DND-41 (cell line): ENCODE measurements around the gene MICAL3.

ENCODE experiments used
- ATAC-seq: fragments of 200-7000 bp; cut with Tn5 transposase; 3 replicates; pipeline ENCODE4 v1.9.1; 2021; ENCODE audit warnings: low read depth; ENCODE audit not compliant: insufficient read depth
- DNase-seq: peaks from one replicate; pipeline ENCODE4 v3.0.0-alpha.2; 2020
- H2AFZ ChIP-seq: 2 replicates; pipeline ENCODE4 v1.6.0; 2012; ENCODE audit warnings: low read depth, low read length
- H3K27ac ChIP-seq: 2 replicates; pipeline ENCODE4 v1.5.1; 2012; ENCODE audit warnings: low read length, inconsistent platforms
- H3K27me3 ChIP-seq: fragments of 200-600 bp; sonication (generic); 2 replicates; pipeline ENCODE4 v1.6.0; 2012; ENCODE audit warnings: low read length, mild to moderate bottlenecking, inconsistent platforms; ENCODE audit not compliant: insufficient read depth, poor library complexity
- H3K36me3 ChIP-seq: 2 replicates; pipeline ENCODE4 v1.5.1; 2012; ENCODE audit warnings: low read length, inconsistent platforms; ENCODE audit not compliant: insufficient read depth
- H3K4me1 ChIP-seq: 2 replicates; pipeline ENCODE4 v1.5.1; 2012; ENCODE audit warnings: mild to moderate bottlenecking, low read length; ENCODE audit not compliant: insufficient read depth
- H3K4me2 ChIP-seq: 2 replicates; pipeline ENCODE4 v1.6.0; 2012; ENCODE audit warnings: mild to moderate bottlenecking, moderate library complexity, low read length, inconsistent platforms; ENCODE audit not compliant: insufficient read depth
- H3K4me3 ChIP-seq, 2 experiments: fragments of 200-600 bp in 1 of 2; shearing (Covaris generic) in 1 of 2; 2 replicates each; pipeline ENCODE4 v1.5.1; 2012 to 2016; ENCODE audit warnings: inconsistent platforms in 2 of 2, low read length in 2 of 2, mild to moderate bottlenecking in 2 of 2, low read depth in 1 of 2, moderate library complexity in 1 of 2
- H3K79me2 ChIP-seq: 2 replicates; pipeline ENCODE4 v1.6.0; 2012; ENCODE audit warnings: low read length, inconsistent platforms; ENCODE audit not compliant: insufficient read depth
- H3K9ac ChIP-seq: 2 replicates; pipeline ENCODE4 v1.6.0; 2012; ENCODE audit warnings: low read depth, mild to moderate bottlenecking, inconsistent platforms, low read length, moderate library complexity
- H3K9me3 ChIP-seq: 2 replicates; pipeline ENCODE4 v1.5.1; 2012; ENCODE audit warnings: low read length, moderate library complexity, mild to moderate bottlenecking, inconsistent platforms; ENCODE audit not compliant: insufficient read depth, severe bottlenecking
- H4K20me1 ChIP-seq: 2 replicates; pipeline ENCODE4 v1.6.0; 2012; ENCODE audit warnings: low read length; ENCODE audit not compliant: insufficient read depth
- CTCF ChIP-seq: IDR thresholded peaks from 2 replicates; pipeline ENCODE4 v1.5.1; 2012; ENCODE audit warnings: borderline replicate concordance, low read length, moderate library complexity, mild to moderate bottlenecking; ENCODE audit not compliant: poor library complexity, severe bottlenecking; ENCODE audit errors: extremely low read depth
- EZH2 ChIP-seq: IDR thresholded peaks from 3 replicates; pipeline ENCODE4 v1.6.1; 2012; ENCODE audit warnings: borderline replicate concordance, low read depth, mild to moderate bottlenecking, moderate library complexity, low read length, inconsistent platforms; ENCODE audit not compliant: severe bottlenecking

MICAL3 gene

DNA sequence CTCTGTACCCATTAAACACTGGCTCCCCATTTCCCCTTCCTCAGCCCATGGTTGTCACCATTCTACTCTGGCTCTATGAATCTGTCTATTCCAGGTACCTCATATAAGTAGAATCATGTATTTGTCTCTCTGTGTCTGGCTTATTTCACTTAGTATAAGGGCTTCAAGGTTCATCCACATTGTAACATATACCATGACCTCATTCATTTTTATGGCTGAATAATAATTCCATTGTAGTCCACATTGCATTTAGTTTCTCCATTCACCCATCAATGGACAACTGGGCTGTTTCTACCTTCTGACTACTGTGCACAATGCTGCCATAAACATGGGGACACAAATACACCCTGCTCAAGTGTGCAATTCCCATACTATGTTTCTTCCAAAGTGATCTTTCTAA, 97.3 kb downstream of the MICAL3 start:
- Histone ChIP-seq H3K27ac (no peak overlapping the region), H3K4me1 (no peaks in the 10 kb centered on the region), H3K4me3 (no peak overlapping the region), H3K27me3 (no peaks in the 10 kb centered on the region), H3K4me2 (no peak overlapping the region), H4K20me1 (peaks cover 66% of the 10 kb centered on the region), H3K9ac (no peak overlapping the region), H2AFZ (no peak overlapping the region), H3K79me2 (peaks cover 74% of the 10 kb centered on the region), H3K36me3 (no peaks in the 10 kb centered on the region), H3K9me3 (no peaks in the 10 kb centered on the region)
- no peak for ATAC-seq
- TF ChIP-seq CTCF (no peak), EZH2 (no peak)
- DNase-seq, result no peak

DNA sequence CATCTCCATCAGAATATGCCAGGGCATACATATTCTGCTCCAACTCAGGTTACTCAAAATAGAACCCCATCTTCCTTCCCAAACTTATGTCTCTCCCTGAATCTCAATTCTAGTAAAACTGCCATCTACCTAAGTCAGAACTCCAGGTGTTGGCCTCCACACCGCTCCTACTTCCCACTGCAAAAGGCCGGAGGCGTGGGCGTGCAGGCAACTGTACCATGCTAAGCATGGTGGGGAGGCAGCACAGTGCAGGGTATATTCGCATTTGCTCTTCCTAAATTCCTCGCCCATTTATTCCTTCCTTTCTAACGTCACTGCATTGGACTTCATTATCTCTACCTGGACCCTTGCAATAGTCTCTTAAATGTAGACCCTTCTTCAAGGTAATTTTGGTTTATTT, 97.8 kb downstream of the MICAL3 start:
- H3K36me3 ChIP-seq, result no peaks in the 10 kb centered on the region
- peaks cover 71% of the 10 kb centered on the region for H3K79me2 ChIP-seq
- H3K9ac ChIP-seq, result no peak overlapping the region
- H3K9me3 ChIP-seq, result no peaks in the 10 kb centered on the region
- TF ChIP-seq EZH2, result no peak
- no peak for TF ChIP-seq CTCF
- H3K4me2 ChIP-seq, result no peak overlapping the region
- no peak for ATAC-seq
- no peak for DNase-seq
- no peak overlapping the region for H2AFZ ChIP-seq
- no peak overlapping the region for H3K4me3 ChIP-seq
- no peak overlapping the region for H3K27ac ChIP-seq
- no peaks in the 10 kb centered on the region for H3K27me3 ChIP-seq
- no peaks in the 10 kb centered on the region for H3K4me1 ChIP-seq
- H4K20me1 ChIP-seq, result peaks cover 67% of the 10 kb centered on the region

DNA sequence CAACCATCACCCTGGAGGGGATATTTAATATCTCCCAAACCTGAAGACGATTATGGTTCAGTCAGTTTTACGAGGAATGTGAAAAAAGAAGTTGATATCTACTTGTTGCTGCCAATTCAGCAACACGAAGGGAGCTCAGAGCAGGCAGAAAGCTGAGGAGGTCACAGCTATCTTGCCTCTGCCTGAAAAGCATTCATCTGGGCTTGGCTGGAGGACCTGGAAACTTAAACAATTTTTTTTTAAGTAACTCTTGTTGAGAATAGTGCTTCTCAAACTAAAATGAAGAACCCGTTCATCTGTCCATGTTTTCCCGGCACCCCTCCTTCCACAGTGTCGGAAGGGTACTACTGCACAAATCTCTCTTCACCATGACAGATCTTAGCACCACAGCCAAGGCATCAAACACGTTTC, 98.9 kb downstream of the MICAL3 start:
- H2AFZ ChIP-seq, result no peak overlapping the region
- H3K27ac ChIP-seq, result no peak overlapping the region
- peaks cover 65% of the 10 kb centered on the region for H4K20me1 ChIP-seq
- no peaks in the 10 kb centered on the region for H3K9me3 ChIP-seq
- H3K4me2 ChIP-seq, result no peak overlapping the region
- TF ChIP-seq CTCF, result no peak
- TF ChIP-seq EZH2, result no peak
- no peak overlapping the region for H3K4me3 ChIP-seq
- no peaks in the 10 kb centered on the region for H3K27me3 ChIP-seq
- DNase-seq, result no peak
- no peaks in the 10 kb centered on the region for H3K4me1 ChIP-seq
- H3K36me3 ChIP-seq, result no peaks in the 10 kb centered on the region
- no peak for ATAC-seq
- no peak overlapping the region for H3K9ac ChIP-seq
- peaks cover 60% of the 10 kb centered on the region for H3K79me2 ChIP-seq

DNA sequence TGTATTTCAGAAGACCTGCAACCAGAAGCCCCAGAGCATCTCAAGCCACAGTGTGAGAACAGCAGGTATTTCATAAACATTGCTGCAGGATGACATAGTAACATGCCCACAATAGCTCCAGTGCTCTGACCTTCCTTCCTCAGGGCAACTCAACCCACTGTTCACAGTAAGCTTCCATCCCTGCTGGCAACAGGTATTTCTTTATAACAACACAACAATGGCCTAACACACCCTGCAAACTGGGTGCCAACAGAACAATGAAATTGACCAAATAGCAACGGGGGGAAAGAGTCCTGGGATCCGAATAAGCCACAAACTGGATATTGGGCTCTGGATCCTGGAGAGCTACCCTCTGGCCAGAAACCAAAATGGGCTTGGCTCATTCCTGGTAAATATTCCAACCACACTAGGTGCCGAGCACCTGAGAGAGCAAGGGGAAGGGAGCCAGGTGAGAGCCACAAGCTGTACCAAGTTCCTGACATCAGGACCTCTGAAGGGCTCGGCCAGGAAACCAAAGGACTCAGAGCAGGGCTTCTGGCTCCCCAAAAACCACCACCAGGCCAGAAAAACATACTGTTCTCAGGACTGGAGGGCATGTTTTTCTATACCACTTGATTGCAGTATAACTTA, 99.5 kb downstream of the MICAL3 start:
- H3K4me2 ChIP-seq, result no peak overlapping the region
- H2AFZ ChIP-seq, result no peak overlapping the region
- H3K4me1 ChIP-seq, result no peaks in the 10 kb centered on the region
- no peaks in the 10 kb centered on the region for H3K9me3 ChIP-seq
- no peak for DNase-seq
- H3K4me3 ChIP-seq, result no peak overlapping the region
- no peak overlapping the region for H3K27ac ChIP-seq
- no peak overlapping the region for H3K9ac ChIP-seq
- H3K79me2 ChIP-seq, result peaks cover 60% of the 10 kb centered on the region
- peaks cover 67% of the 10 kb centered on the region for H4K20me1 ChIP-seq
- H3K27me3 ChIP-seq, result no peaks in the 10 kb centered on the region
- no peaks in the 10 kb centered on the region for H3K36me3 ChIP-seq
- ATAC-seq, result no peak
- TF ChIP-seq EZH2 (no peak), CTCF (no peak)
